PC-3 (cell line): ENCODE measurements around the gene ABHD8.

ENCODE experiments used
- CTCF ChIP-seq: fragments of 300-600 bp; sonication (generic); conservative IDR thresholded peaks from 2 replicates; pipeline ENCODE4 v1.5.1; 2017; ENCODE audit warnings: antibody characterized with exemption, low read depth, mild to moderate bottlenecking, low read length
- EZH2 ChIP-seq: fragments of 300-600 bp; sonication (generic); IDR thresholded peaks from one replicate; pipeline ENCODE4 v1.6.1; 2017; ENCODE audit warnings: antibody characterized with exemption, mild to moderate bottlenecking, low read length; ENCODE audit not compliant: unreplicated experiment

- TF ChIP-seq EZH2 (no peak), CTCF (no peak)
Measured at GRCh38 chr19:17330262-17331044, 27.2 kb upstream of the ABHD8 start.
